K562 (cell line): ENCODE measurements around the gene GABRP. TPM values are rescaled to one million over a fixed set of nuclear protein-coding genes. Genes with fewer than 3 reads are reported as not detected.

Source experiments
- ATAC-seq: fragments of 200-7000 bp; cut with Tn5 transposase; 3 replicates; pipeline ENCODE4 v1.9.1; 2020; ENCODE audit warnings: moderate library complexity
- BruUV-seq: library from RNA; stranded (reverse); fragments of 400-500 nt; replicated peaks from 2 replicates; lab custom pipeline; 2021; lab: Mats Ljungman, UMichigan
- CTCF ChIA-PET: fragments of 300-600 bp; formaldehyde crosslinking; extraction: SDS; loops from one replicate; lab custom pipeline; 2021; ENCODE audit warnings: low intra/inter-chr PET ratio; lab: Yijun Ruan, JAX
- POLR2A ChIA-PET: fragments of 300-600, 350-650 bp; sonication (Branson Sonifier 250); formaldehyde crosslinking; extraction: SDS; loops from one replicate; lab custom pipeline; 2021; ENCODE audit warnings: antibody characterized with exemption, inconsistent platforms; lab: Yijun Ruan, JAX
- DNase-seq, 4 experiments: peaks; one replicate each; pipeline versions ENCODE4 v3.0.0 to v3.0.0-alpha.2; 2011 to 2018; ENCODE audit warnings: low spot score in 3 of 4, mixed read lengths in 3 of 4; ENCODE audit errors: extremely low read depth in 1 of 4
- FAIRE-seq: peaks from 2 replicates; lab custom pipeline; 2011; peaks lifted over from hg19 to GRCh38; lab: Jason Lieb, UNC
- H2AFZ ChIP-seq: 2 replicates; pipeline ENCODE4 v1.6.0; 2011; ENCODE audit warnings: low read depth, low read length, control low read depth, inconsistent platforms
- H3K27ac ChIP-seq: fragments of 200-600 bp; 3 replicates; pipeline ENCODE4 v1.8.0; 2011; ENCODE audit warnings: low read depth, mild to moderate bottlenecking, control low read depth, inconsistent platforms, low read length, moderate library complexity, mixed read lengths; ENCODE audit errors: extremely low read depth
- H3K27me3 ChIP-seq, 2 experiments: fragments of 300-600 bp in 1 of 2; 2 replicates in 1 of 2; 3 replicates in 1 of 2; pipeline versions ENCODE4 v1.6.0 to v1.8.0; 2011; ENCODE audit warnings: inconsistent platforms in 2 of 2, low read length in 2 of 2, mild to moderate bottlenecking in 1 of 2, mixed read lengths in 1 of 2, moderate library complexity in 1 of 2; ENCODE audit not compliant: control insufficient read depth in 2 of 2, insufficient read depth in 2 of 2
- H3K36me3 ChIP-seq: fragments of 300-600 bp; 3 replicates; pipeline ENCODE4 v1.8.0; 2011; ENCODE audit warnings: mild to moderate bottlenecking, low read length, inconsistent platforms; ENCODE audit not compliant: control insufficient read depth, insufficient read depth
- H3K4me1 ChIP-seq, 2 experiments: fragments of 200-600 bp in 1 of 2; replicated peaks in 1 of 2; 2 replicates in 1 of 2; 3 replicates in 1 of 2; pipeline versions ENCODE4 v1.5.1 to v1.8.0; 2011; ENCODE audit warnings: inconsistent platforms in 2 of 2, low read length in 2 of 2, mild to moderate bottlenecking in 1 of 2, mixed read lengths in 1 of 2, moderate library complexity in 1 of 2; ENCODE audit not compliant: control insufficient read depth in 2 of 2, insufficient read depth in 2 of 2
- H3K4me2 ChIP-seq: 2 replicates; pipeline ENCODE4 v1.6.1; 2011; ENCODE audit warnings: low read length, control low read depth, inconsistent platforms, mixed read lengths; ENCODE audit not compliant: insufficient read depth
- H3K4me3 ChIP-seq: fragments of 200-600 bp; sonication (generic), shearing (Covaris generic); 2 replicates; pipeline ENCODE4 v1.5.1; 2016; ENCODE audit warnings: control low read depth, inconsistent platforms
- H3K79me2 ChIP-seq: fragments of 200-600 bp; 3 replicates; pipeline ENCODE4 v1.8.0; 2011; ENCODE audit warnings: low read length, inconsistent platforms; ENCODE audit not compliant: control insufficient read depth, insufficient read depth
- H3K9ac ChIP-seq, 2 experiments: 2 replicates each; pipeline versions ENCODE4 v1.6.0 to v1.6.1; 2011; ENCODE audit warnings: low read depth in 2 of 2, low read length in 2 of 2, control low read depth in 1 of 2, inconsistent platforms in 1 of 2, mild to moderate bottlenecking in 1 of 2, mixed read lengths in 1 of 2; ENCODE audit not compliant: insufficient read depth in 1 of 2
- H3K9me1 ChIP-seq: one replicate; pipeline ENCODE4 v1.6.0; 2011; ENCODE audit warnings: inconsistent platforms, mild to moderate bottlenecking, low read length, moderate library complexity; ENCODE audit not compliant: control insufficient read depth, insufficient read depth
- H3K9me3 ChIP-seq: replicated peaks from 2 replicates; pipeline ENCODE4 v1.5.1; 2011; ENCODE audit warnings: low read depth, low read length, inconsistent platforms; ENCODE audit not compliant: control insufficient read depth, insufficient read depth
- H4K20me1 ChIP-seq: replicated peaks from 2 replicates; pipeline ENCODE4 v1.6.1; 2011; ENCODE audit warnings: low read length, inconsistent platforms, mixed read lengths; ENCODE audit not compliant: control insufficient read depth, insufficient read depth
- EHMT2 ChIP-seq: fragments of 450-650 bp; IDR thresholded peaks from 2 replicates; pipeline ENCODE4 v1.6.1; 2018; ENCODE audit warnings: antibody characterized with exemption
- ETV1 ChIP-seq: fragments of 450-650 bp; conservative IDR thresholded peaks from 2 replicates; pipeline ENCODE4 v1.6.1; 2016; ENCODE audit warnings: missing genetic modification characterization, control low read depth, low read depth, missing compliant biosample characterization
- PHF8 ChIP-seq: fragments of 200-600 bp; sonication (generic); IDR thresholded peaks from 2 replicates; pipeline ENCODE4 v1.6.1; 2012; ENCODE audit warnings: mixed run types, mild to moderate bottlenecking, inconsistent platforms, low read length, moderate library complexity, borderline replicate concordance
- POLR2G ChIP-seq: fragments of 200-400 bp; formaldehyde crosslinking; IDR thresholded peaks from 2 replicates; pipeline ENCODE4 v1.6.1; 2017; ENCODE audit warnings: low read depth, mild to moderate bottlenecking, antibody characterized with exemption, low read length, moderate library complexity
- SRSF1 ChIP-seq: fragments of 200-400 bp; formaldehyde crosslinking; IDR thresholded peaks from 2 replicates; pipeline ENCODE4 v1.6.1; 2017; ENCODE audit warnings: mild to moderate bottlenecking, low read depth, low read length, moderate library complexity
- TAF9B ChIP-seq: fragments of 450-650 bp; IDR thresholded peaks from 2 replicates; pipeline ENCODE4 v1.6.1; 2018; ENCODE audit warnings: mild to moderate bottlenecking; ENCODE audit not compliant: partially characterized antibody
- TBL1XR1 ChIP-seq, 2 experiments: IDR thresholded peaks; 2 replicates each; pipeline ENCODE4 v1.6.1; 2012; ENCODE audit warnings: improper control_type of control experiment in 2 of 2, low read length in 2 of 2, mild to moderate bottlenecking in 1 of 2
- ZFP30 ChIP-seq: fragments of 250-450 bp; sonication (Bioruptor Pico); IDR thresholded peaks from 2 replicates; pipeline ENCODE4 v1.8.0; 2022; ENCODE audit warnings: moderate library complexity, mild to moderate bottlenecking, inconsistent platforms, borderline replicate concordance
- ZNF121 ChIP-seq: sonication (generic); formaldehyde crosslinking; conservative IDR thresholded peaks from 2 replicates; pipeline ENCODE4 v1.8.0; 2022; ENCODE audit warnings: missing genetic modification reagents
- ZNF263 ChIP-seq: sonication (generic); formaldehyde crosslinking; IDR thresholded peaks from 2 replicates; pipeline ENCODE4 v1.8.0; 2022; ENCODE audit warnings: mild to moderate bottlenecking, missing genetic modification reagents, borderline replicate concordance
- ZNF3 ChIP-seq: fragments of 250-450 bp; sonication (Bioruptor Pico); IDR thresholded peaks from 2 replicates; pipeline ENCODE4 v1.5.0; 2021; ENCODE audit warnings: mild to moderate bottlenecking, moderate library complexity
- ZNF436 ChIP-seq: fragments of 250-450, 450-650 bp; sonication (Bioruptor Pico); formaldehyde crosslinking; IDR thresholded peaks from 2 replicates; pipeline ENCODE4 v1.7.0; 2020; ENCODE audit warnings: mild to moderate bottlenecking
- WGBS: fragments of 100-300 bp; shearing (Covaris generic); methylation state at CpG from one replicate; pipeline ENCODE4 v1.1.6; 2016; ENCODE audit warnings: low coverage, mixed read lengths; ENCODE audit not compliant: insufficient coverage; ENCODE audit errors: missing lambda C conversion rate; 5-methylcytosine and 5-hydroxymethylcytosine counted together
- in situ Hi-C: fragments of 300-500 bp; cut with MboI; formaldehyde crosslinking; loops from 4 replicates; pipeline ENCODE4 v1.15.0; 2018; ENCODE audit warnings: inconsistent platforms, mixed read lengths
- intact Hi-C: fragments of 100-400 bp; cut with micrococcal nuclease; formaldehyde crosslinking; loops from 2 replicates; pipeline ENCODE4 v1.14.2; 2022
- polyA plus RNA-seq, 8 experiments: library from polyadenylated mRNA; depleted of rRNA in 4 of 8; stranded (reverse) in 5 of 8; unstranded in 3 of 8; fragments of >200 nt; fragmentation: Nextera tagmentation in 2 of 8; fragmentation: Illumina TruSeq in 1 of 8; extraction: Ambion mirVana in 2 of 8; extraction: Trizol in 1 of 8; gene quantifications; 2 replicates each; pipeline versions ENCODE4 v1.2.1 to v1.2.3, GENCODE V29; 2011 to 2014; ENCODE audit warnings: inconsistent platforms in 1 of 8, missing spikeins in 1 of 8
- total RNA-seq, 7 experiments: library from RNA; depleted of rRNA in 6 of 7; stranded (reverse); fragments of >200 nt in 6 of 7; fragmentation: Illumina TruSeq in 2 of 7; extraction: Trizol in 2 of 7; gene quantifications; 2 replicates each; pipeline versions ENCODE4 v1.2.1 to v1.2.3, GENCODE V29; 2011 to 2021; ENCODE audit warnings: low replicate concordance in 1 of 7
- TF ChIP-seq, protein P1 (sequence below): fragments of 150-350 bp; IDR thresholded peaks from 2 replicates; pipeline ENCODE4 v1.6.1; 2014; ENCODE audit warnings: low read depth, mild to moderate bottlenecking, low read length, borderline replicate concordance
- TF ChIP-seq, protein P2 (sequence below): fragments of 450-650 bp; IDR thresholded peaks from 2 replicates; pipeline ENCODE4 v1.6.1; 2018; ENCODE audit warnings: mild to moderate bottlenecking, low read depth; ENCODE audit not compliant: partially characterized antibody
- TF ChIP-seq, protein P3 (sequence below): sonication (generic); IDR thresholded peaks from 2 replicates; pipeline ENCODE4 v1.6.1; 2016
- TF ChIP-seq, protein P4 (sequence below): IDR thresholded peaks from 2 replicates; pipeline ENCODE4 v1.6.1; 2011; ENCODE audit not compliant: insufficient read length; ENCODE audit errors: extremely low read depth

The GABRP gene
- total and polyA plus RNA-seq, 9 of the 15 experiments (the other 6 are each of a cell fraction or from before 2014, with no cell fraction given): not detected

DNA sequence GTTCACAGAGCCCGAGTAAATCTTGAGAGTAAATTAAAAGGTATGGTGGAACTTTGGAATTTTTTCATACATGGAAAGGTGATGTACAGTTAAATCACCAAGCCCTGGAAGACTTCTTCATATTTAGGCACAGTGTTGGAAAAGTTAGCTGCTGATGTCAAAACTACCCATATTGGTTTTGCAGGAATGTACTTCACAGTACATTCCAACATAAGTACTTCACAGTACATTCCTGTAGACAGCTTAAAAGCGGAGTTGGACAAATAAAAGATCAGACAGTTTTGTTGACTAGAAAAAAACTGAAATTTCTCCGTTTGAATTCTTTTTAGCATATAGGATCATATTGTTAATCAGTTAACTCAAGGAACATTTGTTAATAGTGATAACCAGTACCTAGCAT, 80.1 kb downstream of the GABRP start:
- no peak for FAIRE-seq
- Histone ChIP-seq H4K20me1 (no peaks in the 10 kb centered on the region), H3K27me3 (no peaks in the 10 kb centered on the region), H2AFZ (no peak overlapping the region), H3K36me3 (no peaks in the 10 kb centered on the region), H3K4me3 (no peak overlapping the region), H3K9ac (no peak overlapping the region), H3K9me3 (no peaks in the 10 kb centered on the region), H3K4me1 (no peaks in the 10 kb centered on the region), H3K79me2 (no peaks in the 10 kb centered on the region)
- ATAC-seq: no peak
- WGBS: 0% methylated on average over 3 of the region's 3 CpGs
- ChIA-PET CTCF (no interaction called here), POLR2A (no interaction called here)
- in situ Hi-C loops: no loop called here
- DNase-seq: no peak
- intact Hi-C loops: no loop called here
- BruUV-seq: no TSS peak
- TF ChIP-seq, protein P1, sequence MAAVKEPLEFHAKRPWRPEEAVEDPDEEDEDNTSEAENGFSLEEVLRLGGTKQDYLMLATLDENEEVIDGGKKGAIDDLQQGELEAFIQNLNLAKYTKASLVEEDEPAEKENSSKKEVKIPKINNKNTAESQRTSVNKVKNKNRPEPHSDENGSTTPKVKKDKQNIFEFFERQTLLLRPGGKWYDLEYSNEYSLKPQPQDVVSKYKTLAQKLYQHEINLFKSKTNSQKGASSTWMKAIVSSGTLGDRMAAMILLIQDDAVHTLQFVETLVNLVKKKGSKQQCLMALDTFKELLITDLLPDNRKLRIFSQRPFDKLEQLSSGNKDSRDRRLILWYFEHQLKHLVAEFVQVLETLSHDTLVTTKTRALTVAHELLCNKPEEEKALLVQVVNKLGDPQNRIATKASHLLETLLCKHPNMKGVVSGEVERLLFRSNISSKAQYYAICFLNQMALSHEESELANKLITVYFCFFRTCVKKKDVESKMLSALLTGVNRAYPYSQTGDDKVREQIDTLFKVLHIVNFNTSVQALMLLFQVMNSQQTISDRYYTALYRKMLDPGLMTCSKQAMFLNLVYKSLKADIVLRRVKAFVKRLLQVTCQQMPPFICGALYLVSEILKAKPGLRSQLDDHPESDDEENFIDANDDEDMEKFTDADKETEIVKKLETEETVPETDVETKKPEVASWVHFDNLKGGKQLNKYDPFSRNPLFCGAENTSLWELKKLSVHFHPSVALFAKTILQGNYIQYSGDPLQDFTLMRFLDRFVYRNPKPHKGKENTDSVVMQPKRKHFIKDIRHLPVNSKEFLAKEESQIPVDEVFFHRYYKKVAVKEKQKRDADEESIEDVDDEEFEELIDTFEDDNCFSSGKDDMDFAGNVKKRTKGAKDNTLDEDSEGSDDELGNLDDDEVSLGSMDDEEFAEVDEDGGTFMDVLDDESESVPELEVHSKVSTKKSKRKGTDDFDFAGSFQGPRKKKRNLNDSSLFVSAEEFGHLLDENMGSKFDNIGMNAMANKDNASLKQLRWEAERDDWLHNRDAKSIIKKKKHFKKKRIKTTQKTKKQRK: no peak
- no peak for TF ChIP-seq PHF8
- no peak for TF ChIP-seq ETV1 (tag)
- no peak for TF ChIP-seq POLR2G
- TF ChIP-seq ZNF436 (CRISPR knock-in tag): no peak
- no peak for TF ChIP-seq ZNF263
- no peak for TF ChIP-seq ZNF3 (CRISPR knock-in tag)
- no peak for TF ChIP-seq TBL1XR1 (IDR thresholded peaks at IDR 0.05; ENCODE audit: low read length in 2 of 2)
- no peak for TF ChIP-seq ZNF121 (CRISPR knock-in tag)
- TF ChIP-seq, protein P2, sequence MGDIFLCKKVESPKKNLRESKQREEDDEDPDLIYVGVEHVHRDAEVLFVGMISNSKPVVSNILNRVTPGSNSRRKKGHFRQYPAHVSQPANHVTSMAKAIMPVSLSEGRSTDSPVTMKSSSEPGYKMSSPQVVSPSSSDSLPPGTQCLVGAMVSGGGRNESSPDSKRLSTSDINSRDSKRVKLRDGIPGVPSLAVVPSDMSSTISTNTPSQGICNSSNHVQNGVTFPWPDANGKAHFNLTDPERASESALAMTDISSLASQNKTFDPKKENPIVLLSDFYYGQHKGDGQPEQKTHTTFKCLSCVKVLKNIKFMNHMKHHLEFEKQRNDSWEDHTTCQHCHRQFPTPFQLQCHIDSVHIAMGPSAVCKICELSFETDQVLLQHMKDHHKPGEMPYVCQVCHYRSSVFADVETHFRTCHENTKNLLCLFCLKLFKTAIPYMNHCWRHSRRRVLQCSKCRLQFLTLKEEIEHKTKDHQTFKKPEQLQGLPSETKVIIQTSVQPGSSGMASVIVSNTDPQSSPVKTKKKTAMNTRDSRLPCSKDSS: no peak
- TF ChIP-seq, protein P3, sequence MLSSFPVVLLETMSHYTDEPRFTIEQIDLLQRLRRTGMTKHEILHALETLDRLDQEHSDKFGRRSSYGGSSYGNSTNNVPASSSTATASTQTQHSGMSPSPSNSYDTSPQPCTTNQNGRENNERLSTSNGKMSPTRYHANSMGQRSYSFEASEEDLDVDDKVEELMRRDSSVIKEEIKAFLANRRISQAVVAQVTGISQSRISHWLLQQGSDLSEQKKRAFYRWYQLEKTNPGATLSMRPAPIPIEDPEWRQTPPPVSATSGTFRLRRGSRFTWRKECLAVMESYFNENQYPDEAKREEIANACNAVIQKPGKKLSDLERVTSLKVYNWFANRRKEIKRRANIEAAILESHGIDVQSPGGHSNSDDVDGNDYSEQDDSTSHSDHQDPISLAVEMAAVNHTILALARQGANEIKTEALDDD: no peak
- no peak for TF ChIP-seq SRSF1
- TF ChIP-seq EHMT2: no peak
- TF ChIP-seq, protein P4, sequence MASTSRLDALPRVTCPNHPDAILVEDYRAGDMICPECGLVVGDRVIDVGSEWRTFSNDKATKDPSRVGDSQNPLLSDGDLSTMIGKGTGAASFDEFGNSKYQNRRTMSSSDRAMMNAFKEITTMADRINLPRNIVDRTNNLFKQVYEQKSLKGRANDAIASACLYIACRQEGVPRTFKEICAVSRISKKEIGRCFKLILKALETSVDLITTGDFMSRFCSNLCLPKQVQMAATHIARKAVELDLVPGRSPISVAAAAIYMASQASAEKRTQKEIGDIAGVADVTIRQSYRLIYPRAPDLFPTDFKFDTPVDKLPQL: no peak
- no peak for TF ChIP-seq ZFP30
- no peak for TF ChIP-seq TAF9B
- TF ChIP-seq, all 486 proteins: peak for 0
- Histone ChIP-seq H3K9me1 (no peaks in the 10 kb centered on the region), H3K4me2 (no peak overlapping the region), H3K27ac (no peak overlapping the region)
